ENCODE data around the gene NUMA1. TPM values are rescaled to one million over a fixed set of nuclear protein-coding genes. Genes with fewer than 3 reads are reported as not detected.

The NUMA1 gene
- polyA plus RNA-seq, 1 donor from 2014 or later, result 116 TPM

- H3K9me2 ChIP-seq (ENCODE audit: insufficient read depth, low read length), result no peaks in the 10 kb centered on the region
- peaks cover 3% of the 10 kb centered on the region for H4K20me1 ChIP-seq (ENCODE audit: insufficient read depth)
- H3K79me2 ChIP-seq (replicated peaks; ENCODE audit: insufficient read depth, low read length), result no peaks in the 10 kb centered on the region
- peaks cover 7% of the 10 kb centered on the region for H3K36me3 ChIP-seq (ENCODE audit: insufficient read depth, low read length)
- no peak overlapping the region for H3K4me3 ChIP-seq (ENCODE audit: low read length)
- TF ChIP-seq RAD21 (conservative IDR thresholded peaks at IDR 0.05) (no peak), MXI1 (conservative IDR thresholded peaks at IDR 0.05; ENCODE audit: poor library complexity, severe bottlenecking) (no peak), EP300 (conservative IDR thresholded peaks at IDR 0.05; ENCODE audit: poor library complexity, severe bottlenecking) (no peak), POLR2AphosphoS5 (IDR thresholded peaks at IDR 0.05) (no peak), TAF1 (IDR thresholded peaks at IDR 0.05; ENCODE audit: low read depth) (no peak), SMC3 (conservative IDR thresholded peaks at IDR 0.05; ENCODE audit: poor library complexity) (no peak), EZH2 (IDR thresholded peaks at IDR 0.05; ENCODE audit: borderline replicate concordance, insufficient read depth, low read length, poor library complexity, severe bottlenecking) (no peak), CTCF (IDR thresholded peaks at IDR 0.05; ENCODE audit: poor library complexity, severe bottlenecking) (no peak), REST (IDR thresholded peaks at IDR 0.05; ENCODE audit: borderline replicate concordance) (no peak)
- H3F3A ChIP-seq (ENCODE audit: insufficient read depth, low read length, poor library complexity, severe bottlenecking), result no peaks in the 10 kb centered on the region
- H3K9me3 ChIP-seq (ENCODE audit: low read length), result no peaks in the 10 kb centered on the region
- H3K27ac ChIP-seq (ENCODE audit: low read length), result no peak overlapping the region
- no peak overlapping the region for H3K4me2 ChIP-seq (ENCODE audit: low read length)
- no peak overlapping the region for H2AFZ ChIP-seq (ENCODE audit: low read depth, low read length)
- H3K27me3 ChIP-seq (ENCODE audit: insufficient read depth, low read depth, low read length), result no peaks in the 10 kb centered on the region
- H3K9ac ChIP-seq (ENCODE audit: low read length), result no peak overlapping the region
Observed at GRCh38 chr11:72006309-72007088, 73.8 kb downstream of the NUMA1 start.

- no peaks in the 10 kb centered on the region for H3K9me2 ChIP-seq (ENCODE audit: insufficient read depth, low read length)
- no peaks in the 10 kb centered on the region for H3K79me2 ChIP-seq (replicated peaks; ENCODE audit: insufficient read depth, low read length)
- no peak for TF ChIP-seq EP300 (conservative IDR thresholded peaks at IDR 0.05; ENCODE audit: poor library complexity, severe bottlenecking)
- TF ChIP-seq POLR2AphosphoS5 (IDR thresholded peaks at IDR 0.05), result no peak
- no peak for TF ChIP-seq EZH2 (IDR thresholded peaks at IDR 0.05; ENCODE audit: borderline replicate concordance, insufficient read depth, low read length, poor library complexity, severe bottlenecking)
- TF ChIP-seq MXI1 (conservative IDR thresholded peaks at IDR 0.05; ENCODE audit: poor library complexity, severe bottlenecking), result no peak
- TF ChIP-seq SMC3 (conservative IDR thresholded peaks at IDR 0.05; ENCODE audit: poor library complexity), result no peak
- TF ChIP-seq REST (IDR thresholded peaks at IDR 0.05; ENCODE audit: borderline replicate concordance), result no peak
- no peak for TF ChIP-seq CTCF (IDR thresholded peaks at IDR 0.05; ENCODE audit: poor library complexity, severe bottlenecking)
- no peak for TF ChIP-seq TAF1 (IDR thresholded peaks at IDR 0.05; ENCODE audit: low read depth)
- no peak for TF ChIP-seq RAD21 (conservative IDR thresholded peaks at IDR 0.05)
- H4K20me1 ChIP-seq (ENCODE audit: insufficient read depth), result no peaks in the 10 kb centered on the region
- H3K9me3 ChIP-seq (ENCODE audit: low read length), result no peaks in the 10 kb centered on the region
- no peak overlapping the region for H3K9ac ChIP-seq (ENCODE audit: low read length)
- H3K27me3 ChIP-seq (ENCODE audit: insufficient read depth, low read depth, low read length), result no peaks in the 10 kb centered on the region
- H3K27ac ChIP-seq (ENCODE audit: low read length), result no peak overlapping the region
- no peaks in the 10 kb centered on the region for H3F3A ChIP-seq (ENCODE audit: insufficient read depth, low read length, poor library complexity, severe bottlenecking)
- no peak overlapping the region for H3K4me2 ChIP-seq (ENCODE audit: low read length)
- H3K36me3 ChIP-seq (ENCODE audit: insufficient read depth, low read length), result peaks cover 7% of the 10 kb centered on the region
- no peak overlapping the region for H3K4me3 ChIP-seq (ENCODE audit: low read length)
- H2AFZ ChIP-seq (ENCODE audit: low read depth, low read length), result no peak overlapping the region
Observed at GRCh38 chr11:72005347-72006260, 74.7 kb downstream of the NUMA1 start.
